K562 (cell line): Measurements from ENCODE around the gene ICA1. TPM values are rescaled to one million over a fixed set of nuclear protein-coding genes. Genes with fewer than 3 reads are reported as not detected.

Experiments
- ARID3A ChIP-seq: IDR thresholded peaks from 2 replicates; pipeline ENCODE4 v1.6.1; 2012; ENCODE audit warnings: low read depth, low read length, improper control_type of control experiment, borderline replicate concordance
- CTCF ChIP-seq, 3 experiments: IDR thresholded peaks in 2 of 3; conservative IDR thresholded peaks in 1 of 3; 2 replicates each; pipeline ENCODE4 v1.5.1; 2011 to 2012; ENCODE audit warnings: low read length in 3 of 3, mild to moderate bottlenecking in 3 of 3, control low read depth in 2 of 3, improper control_type of control experiment in 1 of 3, inconsistent platforms in 1 of 3, low read depth in 1 of 3, mixed read lengths in 1 of 3, moderate library complexity in 1 of 3; ENCODE audit not compliant: insufficient read depth in 2 of 3
- DEAF1 ChIP-seq: fragments of 450-650 bp; formaldehyde crosslinking; IDR thresholded peaks from 2 replicates; pipeline ENCODE4 v1.4.0; 2020; ENCODE audit warnings: mild to moderate bottlenecking, moderate library complexity
- DLX4 ChIP-seq: fragments of 250-450 bp; sonication (Bioruptor Pico); IDR thresholded peaks from 2 replicates; pipeline ENCODE4 v1.6.1; 2021; ENCODE audit warnings: mild to moderate bottlenecking
- MAZ ChIP-seq, 2 experiments: fragments of 450-650 bp in 1 of 2; sonication (generic) in 1 of 2; formaldehyde crosslinking; IDR thresholded peaks in 1 of 2; conservative IDR thresholded peaks in 1 of 2; 2 replicates each; pipeline versions ENCODE4 v1.4.0 to v1.5.0; 2020; ENCODE audit warnings: mild to moderate bottlenecking in 1 of 2, missing genetic modification reagents in 1 of 2
- MYNN ChIP-seq, 2 experiments: sonication (generic); formaldehyde crosslinking in 1 of 2; IDR thresholded peaks; 2 replicates each; pipeline versions ENCODE4 v1.5.0 to v1.6.1; 2016 to 2020; ENCODE audit warnings: antibody characterized with exemption in 1 of 2, missing genetic modification reagents in 1 of 2
- ZNF316 ChIP-seq: fragments of 450-650 bp; IDR thresholded peaks from 2 replicates; pipeline ENCODE4 v1.6.1; 2016
- polyA plus RNA-seq, 8 experiments: library from polyadenylated mRNA; depleted of rRNA in 4 of 8; stranded (reverse) in 5 of 8; unstranded in 3 of 8; fragments of >200 nt; fragmentation: Nextera tagmentation in 2 of 8; fragmentation: Illumina TruSeq in 1 of 8; extraction: Ambion mirVana in 2 of 8; extraction: Trizol in 1 of 8; gene quantifications; 2 replicates each; pipeline versions ENCODE4 v1.2.1 to v1.2.3, GENCODE V29; 2011 to 2014; ENCODE audit warnings: inconsistent platforms in 1 of 8, missing spikeins in 1 of 8
- total RNA-seq, 7 experiments: library from RNA; depleted of rRNA in 6 of 7; stranded (reverse); fragments of >200 nt in 6 of 7; fragmentation: Illumina TruSeq in 2 of 7; extraction: Trizol in 2 of 7; gene quantifications; 2 replicates each; pipeline versions ENCODE4 v1.2.1 to v1.2.3, GENCODE V29; 2011 to 2021; ENCODE audit warnings: low replicate concordance in 1 of 7

Gene ICA1
- total and polyA plus RNA-seq, 9 of the 15 experiments (the other 6 are each of a cell fraction or from before 2014, with no cell fraction given), result 7.1 to 22.3 (median 16.4) TPM

GRCh38 chr7:8217200-8218068 lies 44.5 kb downstream of the ICA1 start (continued):
- TF ChIP-seq ARID3A, result peak; percentile 86
- peak; percentile 71 for TF ChIP-seq DEAF1 (CRISPR knock-in tag)
- no peak for TF ChIP-seq MYNN (IDR thresholded peaks at IDR 0.05)
- no peak for TF ChIP-seq MYNN (CRISPR knock-in tag; IDR thresholded peaks at IDR 0.05)
- peak; percentile 78 for TF ChIP-seq ZNF316
- TF ChIP-seq CTCF (IDR thresholded peaks at IDR 0.05 in 2 of 3, conservative IDR thresholded peaks at IDR 0.05 in 1 of 3; ENCODE audit: insufficient read depth in 2 of 3, low read depth in 1 of 3, low read length in 3 of 3), result peak; percentile 35 to 74 (median 53); a peak in 4 of 6 replicates
- no peak for TF ChIP-seq DLX4 (CRISPR knock-in tag)
- 0 out of 4 replicates have a peak, but pooled peaks of 1 of the 2 experiments have one; percentile 18 for TF ChIP-seq MAZ (CRISPR knock-in tag; conservative IDR thresholded peaks at IDR 0.05 in 1 of 2, IDR thresholded peaks at IDR 0.05 in 1 of 2)
